Measurements from ENCODE around the gene ABCA10.

ABCA10 gene

GRCh38 chr17:69143683-69144231, 84.9 kb downstream of the ABCA10 start:
- no CpG with 5 or more reads among the region's 3 CpGs for WGBS (ENCODE audit: extremely low coverage, insufficient coverage, insufficient read length)

GRCh38 chr17:69143151-69143550, 85.5 kb downstream of the ABCA10 start:
- no peak overlapping the region for H3K23ac ChIP-seq (ENCODE audit: low read length)
- no peaks in the 10 kb centered on the region for H3K9me3 ChIP-seq (ENCODE audit: insufficient read depth, low read depth, low read length)
- H2BK12ac ChIP-seq (ENCODE audit: low read length) = no peak overlapping the region
- no CpG with 5 or more reads among the region's 1 CpG for WGBS (ENCODE audit: extremely low coverage, insufficient coverage, insufficient read length)
- no peak overlapping the region for H3K9ac ChIP-seq (ENCODE audit: low read length)
- H2BK120ac ChIP-seq (ENCODE audit: insufficient read depth, low read length, poor library complexity) = no peak overlapping the region
- no peaks in the 10 kb centered on the region for H3K27me3 ChIP-seq (ENCODE audit: insufficient read depth, low read length)
- no peaks in the 10 kb centered on the region for H3K36me3 ChIP-seq (ENCODE audit: control insufficient read depth in 1 of 2, insufficient read depth in 2 of 2, low read length in 2 of 2)
- H3K14ac ChIP-seq (ENCODE audit: low read length) = no peak overlapping the region
- H3K4me1 ChIP-seq (ENCODE audit: control insufficient read depth in 1 of 2, insufficient read depth in 2 of 2, low read length in 2 of 2) = no peaks in the 10 kb centered on the region
- no peak overlapping the region for H4K8ac ChIP-seq (ENCODE audit: low read depth, low read length)
- H3K4me2 ChIP-seq (ENCODE audit: low read length) = no peak overlapping the region
- no peak overlapping the region for H3K4me3 ChIP-seq (ENCODE audit: low read depth, low read length)
- H4K12ac ChIP-seq (ENCODE audit: low read depth, low read length) = no peak overlapping the region
- no peaks in the 10 kb centered on the region for H3K79me1 ChIP-seq (ENCODE audit: low read length)
- H3K79me2 ChIP-seq (ENCODE audit: control insufficient read depth, insufficient read depth, low read length, poor library complexity) = no peaks in the 10 kb centered on the region
- H3K27ac ChIP-seq (ENCODE audit: low read depth, low read length) = no peak overlapping the region
- H4K91ac ChIP-seq (ENCODE audit: low read depth, low read length) = no peak overlapping the region
- H3K4ac ChIP-seq (ENCODE audit: low read depth, low read length) = no peak overlapping the region
- no peak overlapping the region for H2BK5ac ChIP-seq (ENCODE audit: low read depth, low read length, poor library complexity)
- H3K18ac ChIP-seq (ENCODE audit: low read length) = no peak overlapping the region
- no peak overlapping the region for H2AFZ ChIP-seq (ENCODE audit: insufficient read depth, low read length, poor library complexity)
- no peak overlapping the region for H2AK5ac ChIP-seq (ENCODE audit: low read length)
- no peak for DNase-seq

More at GRCh38 chr17:69143683-69144231, 84.9 kb downstream of the ABCA10 start:
- Histone ChIP-seq H3K4me1 (ENCODE audit: control insufficient read depth in 1 of 2, insufficient read depth in 2 of 2, low read length in 2 of 2) (no peaks in the 10 kb centered on the region), H2AK5ac (ENCODE audit: low read length) (no peak overlapping the region), H3K4ac (ENCODE audit: low read depth, low read length) (no peak overlapping the region), H2BK120ac (ENCODE audit: insufficient read depth, low read length, poor library complexity) (no peak overlapping the region), H3K27ac (ENCODE audit: low read depth, low read length) (no peak overlapping the region), H3K79me2 (ENCODE audit: control insufficient read depth, insufficient read depth, low read length, poor library complexity) (no peaks in the 10 kb centered on the region), H2AFZ (ENCODE audit: insufficient read depth, low read length, poor library complexity) (no peak overlapping the region), H4K8ac (ENCODE audit: low read depth, low read length) (no peak overlapping the region), H3K36me3 (ENCODE audit: control insufficient read depth in 1 of 2, insufficient read depth in 2 of 2, low read length in 2 of 2) (no peaks in the 10 kb centered on the region), H3K9ac (ENCODE audit: low read length) (no peak overlapping the region), H3K4me3 (ENCODE audit: low read depth, low read length) (no peak overlapping the region), H3K23ac (ENCODE audit: low read length) (no peak overlapping the region), H2BK12ac (ENCODE audit: low read length) (no peak overlapping the region), H3K18ac (ENCODE audit: low read length) (no peak overlapping the region), H2BK5ac (ENCODE audit: low read depth, low read length, poor library complexity) (no peak overlapping the region), H3K9me3 (ENCODE audit: insufficient read depth, low read depth, low read length) (no peaks in the 10 kb centered on the region), H3K79me1 (ENCODE audit: low read length) (no peaks in the 10 kb centered on the region), H4K12ac (ENCODE audit: low read depth, low read length) (no peak overlapping the region), H3K4me2 (ENCODE audit: low read length) (no peak overlapping the region), H4K91ac (ENCODE audit: low read depth, low read length) (no peak overlapping the region), H3K14ac (ENCODE audit: low read length) (no peak overlapping the region), H3K27me3 (ENCODE audit: insufficient read depth, low read length) (no peaks in the 10 kb centered on the region)
- peak in 1 of 2 donors; percentile 10 for DNase-seq

GRCh38 chr17:69142175-69142802, 86.3 kb downstream of the ABCA10 start:
- Histone ChIP-seq H3K4ac (ENCODE audit: low read depth, low read length) (no peak overlapping the region), H3K4me1 (ENCODE audit: control insufficient read depth in 1 of 2, insufficient read depth in 2 of 2, low read length in 2 of 2) (no peaks in the 10 kb centered on the region), H2AK5ac (ENCODE audit: low read length) (no peak overlapping the region), H3K79me1 (ENCODE audit: low read length) (no peaks in the 10 kb centered on the region), H3K79me2 (ENCODE audit: control insufficient read depth, insufficient read depth, low read length, poor library complexity) (no peaks in the 10 kb centered on the region), H3K27me3 (ENCODE audit: insufficient read depth, low read length) (no peaks in the 10 kb centered on the region), H3K14ac (ENCODE audit: low read length) (no peak overlapping the region), H3K9me3 (ENCODE audit: insufficient read depth, low read depth, low read length) (no peaks in the 10 kb centered on the region), H3K4me3 (ENCODE audit: low read depth, low read length) (no peak overlapping the region), H2AFZ (ENCODE audit: insufficient read depth, low read length, poor library complexity) (no peak overlapping the region), H4K12ac (ENCODE audit: low read depth, low read length) (no peak overlapping the region), H3K36me3 (ENCODE audit: control insufficient read depth in 1 of 2, insufficient read depth in 2 of 2, low read length in 2 of 2) (no peaks in the 10 kb centered on the region), H3K4me2 (ENCODE audit: low read length) (no peak overlapping the region), H2BK5ac (ENCODE audit: low read depth, low read length, poor library complexity) (no peak overlapping the region), H4K8ac (ENCODE audit: low read depth, low read length) (no peak overlapping the region), H2BK12ac (ENCODE audit: low read length) (no peak overlapping the region), H4K91ac (ENCODE audit: low read depth, low read length) (no peak overlapping the region), H3K27ac (ENCODE audit: low read depth, low read length) (no peak overlapping the region), H3K23ac (ENCODE audit: low read length) (no peak overlapping the region), H3K18ac (ENCODE audit: low read length) (no peak overlapping the region), H3K9ac (ENCODE audit: low read length) (no peak overlapping the region), H2BK120ac (ENCODE audit: insufficient read depth, low read length, poor library complexity) (no peak overlapping the region)
- DNase-seq = no peak
- no CpG with 5 or more reads among the region's 3 CpGs for WGBS (ENCODE audit: extremely low coverage, insufficient coverage, insufficient read length)

GRCh38 chr17:69141431-69142174, 87.0 kb downstream of the ABCA10 start, which contains the start of gene ABCA6:
ABCA6 (minus strand) TSS chr17:69141895; CDS start chr17:69140703, 1,192 bp downstream.
- Histone ChIP-seq H2BK5ac (ENCODE audit: low read depth, low read length, poor library complexity) (no peak within 1 kb of the TSS), H3K9ac (ENCODE audit: low read length) (no peak within 1 kb of the TSS), H3K4me1 (ENCODE audit: control insufficient read depth in 1 of 2, insufficient read depth in 2 of 2, low read length in 2 of 2) (no peaks in the 10 kb centered on the region), H3K27ac (ENCODE audit: low read depth, low read length) (no peak within 1 kb of the TSS), H3K9me3 (ENCODE audit: insufficient read depth, low read depth, low read length) (no peaks in the 10 kb centered on the region), H3K4ac (ENCODE audit: low read depth, low read length) (no peak within 1 kb of the TSS), H4K12ac (ENCODE audit: low read depth, low read length) (no peak within 1 kb of the TSS), H3K4me3 (ENCODE audit: low read depth, low read length) (no peak within 1 kb of the TSS), H2BK120ac (ENCODE audit: insufficient read depth, low read length, poor library complexity) (no peak within 1 kb of the TSS), H3K79me1 (ENCODE audit: low read length) (no peaks in the 10 kb centered on the region), H2BK12ac (ENCODE audit: low read length) (no peak within 1 kb of the TSS), H3K18ac (ENCODE audit: low read length) (no peak within 1 kb of the TSS), H3K14ac (ENCODE audit: low read length) (no peak within 1 kb of the TSS), H2AFZ (ENCODE audit: insufficient read depth, low read length, poor library complexity) (no peak within 1 kb of the TSS), H3K36me3 (ENCODE audit: control insufficient read depth in 1 of 2, insufficient read depth in 2 of 2, low read length in 2 of 2) (no peaks in the 10 kb centered on the region), H3K23ac (ENCODE audit: low read length) (no peak within 1 kb of the TSS), H2AK5ac (ENCODE audit: low read length) (no peak within 1 kb of the TSS), H3K79me2 (ENCODE audit: control insufficient read depth, insufficient read depth, low read length, poor library complexity) (no peaks in the 10 kb centered on the region), H3K27me3 (ENCODE audit: insufficient read depth, low read length) (no peaks in the 10 kb centered on the region), H3K4me2 (ENCODE audit: low read length) (no peak within 1 kb of the TSS), H4K91ac (ENCODE audit: low read depth, low read length) (no peak within 1 kb of the TSS), H4K8ac (ENCODE audit: low read depth, low read length) (no peak within 1 kb of the TSS)
- peak in 1 of 2 donors; percentile 2 for DNase-seq
- WGBS (ENCODE audit: extremely low coverage, insufficient coverage, insufficient read length) = no CpG with 5 or more reads among the region's 4 CpGs
